ENCODE measurements around the gene USP20.
A peak's percentile ranks its signal among the peaks of the same experiment; 100 is the strongest.
"Not testable (repeated sequence)": the region's sequence is repeated elsewhere in the genome, so short reads cannot be mapped to it uniquely, and the experiment has no call there.

USP20 gene

GRCh38 chr9:129835128-129835859 is at the start of gene USP20, which contains the start of gene C9orf78:
Gene USP20, plus strand, starts transcription at chr9:129835458. Its CDS starts 17,098 bp downstream, at chr9:129852556.
Gene C9orf78, minus strand, starts transcription at chr9:129835275. Its CDS starts 54 bp downstream, at chr9:129835221.
- Mint-ChIP-seq H3K4me3 (peak within 1 kb of the TSS; percentile 98), H3K4me1 (ENCODE audit: low read depth) (peaks cover 47% of the 10 kb centered on the region), H3K9me3 (no peaks in the 10 kb centered on the region), H3K27ac (peak within 1 kb of the TSS; percentile 96), H3K27me3 (ENCODE audit: low read depth) (no peaks in the 10 kb centered on the region), H3K36me3 (ENCODE audit: low read depth) (peaks cover 41% of the 10 kb centered on the region)

GRCh38 chr9:129785866-129786265 is 49.4 kb upstream of the USP20 start:
- H3K27me3 Mint-ChIP-seq (ENCODE audit: low read depth), result peaks cover 7% of the 10 kb centered on the region
- no peaks in the 10 kb centered on the region for H3K9me3 Mint-ChIP-seq
- no peak overlapping the region for H3K27ac Mint-ChIP-seq
- peaks cover 8% of the 10 kb centered on the region for H3K4me1 Mint-ChIP-seq (ENCODE audit: low read depth)
- H3K4me3 Mint-ChIP-seq, result no peak overlapping the region
- H3K36me3 Mint-ChIP-seq (ENCODE audit: low read depth), result no peaks in the 10 kb centered on the region

DNA sequence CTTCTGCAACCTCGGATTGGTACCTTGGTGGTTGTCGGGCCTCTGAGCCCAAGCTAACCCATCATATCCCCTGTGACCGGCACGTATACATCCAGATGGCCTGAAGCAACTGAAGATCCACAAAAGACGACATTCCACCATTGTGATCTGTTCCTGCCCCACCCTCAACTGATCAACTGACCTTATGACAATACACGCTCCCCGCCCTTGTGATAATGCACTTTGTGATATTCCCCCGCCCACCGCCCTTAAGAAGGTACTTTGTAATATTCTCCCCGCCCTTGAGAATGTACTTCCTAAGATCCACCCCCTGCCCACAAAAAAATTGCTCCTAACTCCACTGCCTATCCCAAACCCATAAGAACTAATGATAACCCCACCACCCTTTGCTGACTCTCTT is 48.8 kb upstream of the USP20 start:
- Mint-ChIP-seq H3K4me1 (ENCODE audit: low read depth) (peaks cover 8% of the 10 kb centered on the region), H3K9me3 (no peaks in the 10 kb centered on the region), H3K27ac (no peak overlapping the region), H3K36me3 (ENCODE audit: low read depth) (no peaks in the 10 kb centered on the region), H3K27me3 (ENCODE audit: low read depth) (peaks cover 5% of the 10 kb centered on the region), H3K4me3 (no peak overlapping the region)

DNA sequence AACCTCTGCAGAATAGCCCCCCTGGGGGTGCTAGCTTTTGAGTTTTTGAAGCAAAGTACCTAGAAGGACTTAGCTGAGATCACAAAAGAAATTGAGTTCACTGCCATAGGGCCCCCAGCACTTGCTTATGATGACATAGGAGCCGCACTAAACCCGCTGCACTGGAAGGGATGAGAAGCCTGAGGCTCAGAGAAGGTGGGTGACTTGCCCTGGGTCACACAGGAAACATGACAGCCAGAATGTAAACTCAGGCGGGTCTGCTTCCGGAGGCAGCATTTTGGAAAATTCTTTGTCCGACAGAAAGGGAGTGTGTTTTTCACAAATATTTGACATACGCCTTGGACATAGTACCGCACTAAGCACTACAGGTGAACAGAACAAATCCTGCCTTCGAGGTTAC is 40.7 kb upstream of the USP20 start:
- H3K4me1 Mint-ChIP-seq (ENCODE audit: low read depth), result peaks cover 5% of the 10 kb centered on the region
- H3K4me3 Mint-ChIP-seq, result no peak overlapping the region
- no peaks in the 10 kb centered on the region for H3K36me3 Mint-ChIP-seq (ENCODE audit: low read depth)
- no peak overlapping the region for H3K27ac Mint-ChIP-seq
- H3K27me3 Mint-ChIP-seq (ENCODE audit: low read depth), result no peaks in the 10 kb centered on the region
- H3K9me3 Mint-ChIP-seq, result no peaks in the 10 kb centered on the region

DNA sequence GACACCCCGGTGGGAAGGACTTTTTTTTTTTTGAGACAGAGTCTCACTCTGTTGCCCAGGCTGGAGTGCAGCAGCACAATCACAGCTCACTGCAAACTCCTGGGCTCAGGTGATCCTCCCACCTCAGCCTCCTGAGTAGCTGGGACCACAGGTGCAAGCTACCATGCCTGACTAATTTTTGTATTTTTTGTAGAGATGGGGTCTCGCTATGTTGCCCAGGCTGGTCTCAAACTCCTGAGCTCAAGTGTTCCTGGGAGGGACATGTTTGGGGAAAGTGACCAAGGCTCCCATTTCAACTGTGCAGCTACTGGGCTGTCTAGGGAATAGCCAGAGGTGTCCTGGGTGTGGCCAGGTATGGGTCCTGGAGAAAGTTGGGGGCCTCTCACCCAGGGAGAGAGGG is 39.2 kb upstream of the USP20 start:
- not testable (repeated sequence) for H3K36me3 Mint-ChIP-seq (ENCODE audit: low read depth); H3K9me3 Mint-ChIP-seq; H3K27ac Mint-ChIP-seq; H3K27me3 Mint-ChIP-seq (ENCODE audit: low read depth); H3K4me1 Mint-ChIP-seq (ENCODE audit: low read depth); H3K4me3 Mint-ChIP-seq

GRCh38 chr9:129798973-129799372 is 36.3 kb upstream of the USP20 start:
- Mint-ChIP-seq H3K4me1 (ENCODE audit: low read depth) (peaks cover 5% of the 10 kb centered on the region), H3K36me3 (ENCODE audit: low read depth) (no peaks in the 10 kb centered on the region)

GRCh38 chr9:129801504-129801903 is 33.8 kb upstream of the USP20 start:
- H3K36me3 Mint-ChIP-seq (ENCODE audit: low read depth), result peaks cover 10% of the 10 kb centered on the region
- peak overlapping the region; percentile 49 for H3K4me3 Mint-ChIP-seq
- no peaks in the 10 kb centered on the region for H3K27me3 Mint-ChIP-seq (ENCODE audit: low read depth)
- H3K27ac Mint-ChIP-seq, result peak overlapping the region; percentile 23
- peaks cover 18% of the 10 kb centered on the region for H3K4me1 Mint-ChIP-seq (ENCODE audit: low read depth)
- H3K9me3 Mint-ChIP-seq, result no peaks in the 10 kb centered on the region

More at GRCh38 chr9:129798973-129799372, 36.3 kb upstream of the USP20 start:
- no peak overlapping the region for H3K4me3 Mint-ChIP-seq
- no peaks in the 10 kb centered on the region for H3K9me3 Mint-ChIP-seq
- no peak overlapping the region for H3K27ac Mint-ChIP-seq
- no peaks in the 10 kb centered on the region for H3K27me3 Mint-ChIP-seq (ENCODE audit: low read depth)

DNA sequence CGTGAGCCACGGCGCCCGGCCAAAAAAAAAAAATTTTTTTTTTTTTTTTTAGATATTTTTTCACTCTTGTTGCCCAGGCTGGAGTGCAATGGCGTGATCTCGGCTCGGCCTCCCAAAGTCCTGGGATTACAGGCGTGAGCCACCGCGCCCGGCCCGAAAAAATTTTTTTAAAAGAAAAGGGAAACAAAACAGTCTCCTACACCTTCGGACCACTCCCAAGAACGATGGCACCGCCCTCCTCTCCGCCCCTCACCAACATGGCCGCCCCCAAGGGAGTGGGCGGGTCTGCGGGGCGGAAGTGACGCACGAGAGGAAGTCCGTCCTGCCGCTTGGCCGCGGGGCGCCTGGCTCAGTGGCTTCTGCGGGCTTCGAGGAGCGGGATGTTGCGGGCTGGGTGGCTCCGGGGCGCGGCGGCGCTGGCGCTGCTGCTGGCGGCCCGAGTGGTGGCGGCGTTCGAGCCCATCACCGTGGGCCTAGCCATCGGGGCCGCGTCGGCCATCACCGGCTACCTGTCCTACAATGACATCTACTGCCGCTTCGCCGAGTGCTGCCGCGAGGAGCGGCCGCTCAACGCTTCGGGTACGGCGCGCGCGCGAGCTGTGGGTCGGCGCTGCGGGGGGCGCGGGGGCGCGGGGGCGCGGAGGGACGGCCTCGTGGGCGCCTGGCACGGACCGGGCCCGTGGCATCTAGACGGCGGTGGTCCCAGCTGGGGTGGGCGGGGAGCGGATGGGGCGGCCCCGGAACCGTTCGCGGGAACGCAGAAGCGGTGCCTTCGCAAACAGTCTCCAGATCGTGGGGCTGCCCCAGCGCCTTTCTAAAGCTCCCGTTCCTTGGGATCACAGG is 32.2 kb upstream of the USP20 start, which contains the start of gene TOR1B:
TOR1B (plus strand) TSS at position 352 of the 843 bp plus-strand sequence; CDS start at position 381, 29 bp downstream.
- no peaks in the 10 kb centered on the region for H3K27me3 Mint-ChIP-seq (ENCODE audit: low read depth)
- peak within 1 kb of the TSS; percentile 89 for H3K4me3 Mint-ChIP-seq
- peaks cover 22% of the 10 kb centered on the region for H3K4me1 Mint-ChIP-seq (ENCODE audit: low read depth)
- H3K36me3 Mint-ChIP-seq (ENCODE audit: low read depth), result peaks cover 17% of the 10 kb centered on the region
- no peaks in the 10 kb centered on the region for H3K9me3 Mint-ChIP-seq
- peak within 1 kb of the TSS; percentile 92 for H3K27ac Mint-ChIP-seq

GRCh38 chr9:129803676-129804060 is 31.6 kb upstream of the USP20 start:
- H3K27me3 Mint-ChIP-seq (ENCODE audit: low read depth), result no peaks in the 10 kb centered on the region
- H3K9me3 Mint-ChIP-seq, result no peaks in the 10 kb centered on the region
- peaks cover 22% of the 10 kb centered on the region for H3K4me1 Mint-ChIP-seq (ENCODE audit: low read depth)
- peak overlapping the region; percentile 67 for H3K27ac Mint-ChIP-seq
- H3K4me3 Mint-ChIP-seq, result peak overlapping the region; percentile 89
- peaks cover 18% of the 10 kb centered on the region for H3K36me3 Mint-ChIP-seq (ENCODE audit: low read depth)

DNA sequence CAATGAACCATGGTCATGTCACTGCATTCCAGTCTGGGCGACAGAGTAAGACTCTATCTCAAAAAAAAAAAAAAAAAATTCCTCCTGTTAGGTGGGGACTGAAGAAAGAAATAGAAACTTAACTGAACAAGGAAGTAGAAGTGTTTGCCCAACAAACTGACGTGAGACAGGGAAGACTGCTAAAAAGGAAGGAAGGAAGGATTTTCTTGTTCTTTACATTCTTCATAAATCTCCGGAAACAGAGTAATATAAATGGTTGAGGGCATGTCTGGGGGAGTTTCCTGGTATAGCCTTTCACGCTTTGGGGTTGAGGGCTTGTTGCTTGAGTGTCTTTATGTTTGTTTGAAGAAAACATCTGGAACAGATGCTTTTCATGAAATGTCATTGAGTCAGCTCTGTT is 29.2 kb upstream of the USP20 start:
- Mint-ChIP-seq H3K27ac (no peak overlapping the region), H3K4me1 (ENCODE audit: low read depth) (peaks cover 22% of the 10 kb centered on the region), H3K27me3 (ENCODE audit: low read depth) (no peaks in the 10 kb centered on the region), H3K9me3 (no peaks in the 10 kb centered on the region), H3K36me3 (ENCODE audit: low read depth) (peaks cover 30% of the 10 kb centered on the region), H3K4me3 (peak overlapping the region; percentile 40)

GRCh38 chr9:129809346-129809745 is 25.9 kb upstream of the USP20 start:
- Mint-ChIP-seq H3K36me3 (ENCODE audit: low read depth) (peaks cover 43% of the 10 kb centered on the region), H3K4me3 (no peak overlapping the region), H3K9me3 (no peaks in the 10 kb centered on the region), H3K27me3 (ENCODE audit: low read depth) (no peaks in the 10 kb centered on the region), H3K27ac (peak overlapping the region; percentile 26), H3K4me1 (ENCODE audit: low read depth) (peaks cover 16% of the 10 kb centered on the region)

- peaks cover 46% of the 10 kb centered on the region for H3K36me3 Mint-ChIP-seq (ENCODE audit: low read depth)
These were observed 25.1 kb upstream of the USP20 start for GRCh38 chr9:129810116-129810515.

DNA sequence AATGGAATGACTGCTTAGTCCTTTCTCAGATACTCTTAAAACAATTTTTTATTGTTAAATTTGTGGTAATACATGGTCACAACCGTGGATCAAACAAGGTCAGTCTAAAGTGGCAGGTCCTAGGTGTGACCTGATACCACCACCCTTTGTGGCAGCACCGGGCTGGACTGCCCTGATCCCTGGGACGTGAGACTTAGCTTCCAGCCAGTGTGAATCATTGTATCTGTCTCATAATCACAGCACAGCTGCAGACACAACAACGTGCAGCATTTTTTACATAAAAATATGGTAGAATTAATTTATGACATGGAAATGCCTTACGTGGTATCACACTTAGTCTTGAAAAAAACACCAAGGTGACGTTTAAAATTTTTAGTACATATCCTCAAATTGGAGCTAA is 24.5 kb upstream of the USP20 start:
- Mint-ChIP-seq H3K9me3 (no peaks in the 10 kb centered on the region), H3K36me3 (ENCODE audit: low read depth) (peaks cover 48% of the 10 kb centered on the region), H3K27ac (no peak overlapping the region), H3K4me1 (ENCODE audit: low read depth) (peaks cover 13% of the 10 kb centered on the region), H3K4me3 (no peak overlapping the region), H3K27me3 (ENCODE audit: low read depth) (no peaks in the 10 kb centered on the region)

More at GRCh38 chr9:129810116-129810515, 25.1 kb upstream of the USP20 start:
- Mint-ChIP-seq H3K9me3 (no peaks in the 10 kb centered on the region), H3K27ac (no peak overlapping the region), H3K27me3 (ENCODE audit: low read depth) (no peaks in the 10 kb centered on the region), H3K4me1 (ENCODE audit: low read depth) (peaks cover 16% of the 10 kb centered on the region), H3K4me3 (no peak overlapping the region)

GRCh38 chr9:129811967-129812363 is 23.3 kb upstream of the USP20 start:
- Mint-ChIP-seq H3K4me3 (no peak overlapping the region), H3K27ac (no peak overlapping the region), H3K36me3 (ENCODE audit: low read depth) (peaks cover 50% of the 10 kb centered on the region), H3K9me3 (no peaks in the 10 kb centered on the region), H3K27me3 (ENCODE audit: low read depth) (no peaks in the 10 kb centered on the region), H3K4me1 (ENCODE audit: low read depth) (peaks cover 4% of the 10 kb centered on the region)

DNA sequence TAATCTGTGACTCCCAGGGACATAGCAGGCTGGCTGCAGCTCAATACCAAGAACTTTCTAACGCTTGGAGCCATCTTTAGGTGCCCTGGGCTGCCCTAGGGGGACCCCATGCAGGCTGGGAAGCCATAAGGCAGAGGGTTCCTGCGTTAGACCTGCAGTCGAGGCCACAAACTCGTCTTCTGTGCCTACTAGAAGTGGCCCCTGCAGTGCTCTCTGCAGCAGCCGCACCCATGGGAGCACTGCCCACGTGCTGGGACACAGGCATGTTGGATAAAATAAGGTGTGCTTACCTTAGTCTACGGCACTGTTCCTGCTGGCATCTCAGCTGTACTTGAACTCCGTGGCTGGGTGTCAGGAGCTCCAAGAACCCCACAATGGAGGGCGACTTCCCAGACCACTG is 22.9 kb upstream of the USP20 start:
- Mint-ChIP-seq H3K36me3 (ENCODE audit: low read depth) (peaks cover 46% of the 10 kb centered on the region), H3K4me1 (ENCODE audit: low read depth) (peaks cover 3% of the 10 kb centered on the region), H3K4me3 (no peak overlapping the region), H3K27me3 (ENCODE audit: low read depth) (no peaks in the 10 kb centered on the region), H3K9me3 (no peaks in the 10 kb centered on the region), H3K27ac (no peak overlapping the region)

Measured in T-helper 1 cell treated with Interleukin-12 subunit alpha and Interleukin-12 subunit beta and Interleukin-4 antibody, amounts not matched to agents 30 μg/mL and 1 μg/mL, for 36 hours (primary cell).